CD4-positive, alpha-beta T cell treated with Interferon gamma for 1 hour (primary cell): ENCODE data around the gene RPL36AL.

ENCODE experiments used
- DNase-seq: peaks from one replicate; pipeline ENCODE4 v3.0.0-alpha.2; 2020

The RPL36AL gene

DNA sequence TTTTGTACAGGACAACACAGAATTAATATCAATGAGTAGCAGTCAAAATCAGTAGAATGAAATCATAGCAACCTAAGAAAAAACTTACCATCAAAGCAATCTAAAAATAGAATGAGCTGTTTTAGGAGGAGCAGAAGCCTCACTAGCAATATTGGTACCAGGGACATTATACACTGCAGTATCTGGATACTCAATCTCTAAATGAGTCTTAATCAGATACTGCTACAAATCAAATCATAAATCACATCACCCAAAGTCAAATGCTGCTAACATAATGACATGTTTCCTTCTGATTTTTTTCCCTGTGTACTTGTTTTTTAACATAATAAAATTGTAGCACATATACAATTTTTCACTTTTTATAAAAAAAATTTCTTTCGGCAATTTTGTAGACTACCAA lies 42.3 kb downstream of the RPL36AL start:
- DNase-seq: no peak

DNA sequence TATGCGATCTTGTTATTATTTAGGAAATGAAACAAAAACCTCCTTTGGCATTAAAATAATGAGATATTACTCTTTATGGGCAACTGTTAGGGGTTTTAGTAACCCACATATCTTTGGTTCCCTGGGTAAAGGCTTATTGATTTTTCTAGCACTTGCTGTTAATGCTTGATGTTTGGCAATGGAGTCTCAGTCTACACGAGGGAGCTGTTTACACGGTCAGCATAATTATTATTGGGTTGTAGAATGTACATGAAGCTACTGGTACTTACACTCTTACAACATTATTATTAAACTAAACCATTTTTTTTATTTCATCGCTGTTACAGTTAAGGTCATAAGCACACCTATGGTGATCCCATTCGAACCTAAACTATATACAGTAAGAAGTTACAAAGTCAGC lies 46.4 kb downstream of the RPL36AL start:
- DNase-seq: no peak

DNA sequence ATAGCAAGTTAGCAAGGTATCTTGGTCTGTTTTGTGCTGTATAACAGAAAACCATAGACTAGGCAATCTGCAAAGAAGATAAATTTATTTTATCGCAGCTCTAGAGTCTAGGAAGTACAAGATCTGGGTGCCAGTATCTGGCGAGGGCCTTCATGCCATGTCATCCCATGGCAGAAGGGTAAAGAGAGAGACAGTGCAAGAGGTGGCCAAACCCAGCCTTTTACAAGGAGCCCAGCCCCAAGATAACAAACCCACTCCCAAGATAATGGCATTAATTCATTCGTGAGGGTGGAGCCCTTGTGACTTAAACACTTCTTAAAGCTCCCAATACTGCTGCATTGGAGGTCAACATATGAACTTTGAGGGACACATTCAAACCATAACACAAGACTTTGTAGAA lies 51.1 kb downstream of the RPL36AL start:
- no peak for DNase-seq
